Osteocyte (in vitro differentiated cells): Measurements from ENCODE around the gene BCAM. TPM values are rescaled to one million over a fixed set of nuclear protein-coding genes. Genes with fewer than 3 reads are reported as not detected.
A peak's percentile ranks its signal among the peaks of the same experiment; 100 is the strongest.
"Not testable (repeated sequence)": the region's sequence is repeated elsewhere in the genome, so short reads cannot be mapped to it uniquely, and the experiment has no call there.

Experiments used
- DNase-seq: peaks from one replicate; pipeline ENCODE4 v3.0.0; 2021; ENCODE audit warnings: mixed read lengths; ENCODE audit not compliant: unreplicated experiment; ENCODE audit errors: extremely low spot score
- H3K27ac Mint-ChIP-seq: one replicate; pipeline ENCODE4 v1.8.0; 2021; ENCODE audit warnings: mild to moderate bottlenecking, mixed read lengths; ENCODE audit not compliant: unreplicated experiment
- H3K27me3 Mint-ChIP-seq: one replicate; pipeline ENCODE4 v1.8.0; 2021; ENCODE audit warnings: mixed read lengths; ENCODE audit not compliant: unreplicated experiment
- H3K36me3 Mint-ChIP-seq: one replicate; pipeline ENCODE4 v1.8.0; 2021; ENCODE audit warnings: mixed read lengths; ENCODE audit not compliant: unreplicated experiment
- H3K4me1 Mint-ChIP-seq: one replicate; pipeline ENCODE4 v1.8.0; 2021; ENCODE audit warnings: mixed read lengths; ENCODE audit not compliant: unreplicated experiment
- H3K4me3 Mint-ChIP-seq: one replicate; pipeline ENCODE4 v1.8.0; 2021; ENCODE audit warnings: mild to moderate bottlenecking, moderate library complexity, mixed read lengths; ENCODE audit not compliant: unreplicated experiment
- H3K9me3 Mint-ChIP-seq: one replicate; pipeline ENCODE4 v1.8.0; 2021; ENCODE audit warnings: mixed read lengths; ENCODE audit not compliant: unreplicated experiment
- total RNA-seq: library from RNA; stranded (reverse); gene quantifications from 2 replicates; pipeline ENCODE4 v1.2.1, GENCODE V29; 2021
- TF ChIP-seq, protein P1 (sequence below): fragments of 200-600 bp; sonication (generic); IDR thresholded peaks from 2 replicates; pipeline ENCODE4 v1.5.0; 2021; ENCODE audit warnings: antibody characterized with exemption, mild to moderate bottlenecking, moderate library complexity

Gene BCAM
- total RNA-seq, 1 donor from 2014 or later = 8.8 TPM

DNA sequence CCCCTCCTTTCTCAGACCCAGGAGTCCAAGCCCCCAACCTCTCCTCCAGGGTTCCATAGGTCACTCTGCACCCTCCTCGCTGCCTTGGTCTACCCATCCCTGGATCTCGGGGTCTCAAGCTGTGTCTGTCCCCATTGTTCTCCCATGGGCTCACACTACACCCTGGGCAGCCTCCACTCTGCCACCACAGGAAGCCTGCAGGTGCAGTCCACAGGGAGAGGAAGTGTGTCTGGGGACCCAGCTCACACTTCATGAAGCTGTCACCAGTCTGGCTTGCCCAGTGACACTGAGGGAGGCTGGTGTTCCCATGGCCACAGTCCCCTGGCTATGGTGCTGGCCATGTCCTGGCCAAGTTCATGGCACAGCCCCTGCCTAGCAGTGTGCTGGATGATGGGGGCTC, 42.5 kb downstream of the BCAM start:
- peaks cover 9% of the 10 kb centered on the region for H3K36me3 Mint-ChIP-seq
- DNase-seq = no peak
- H3K9me3 Mint-ChIP-seq = no peaks in the 10 kb centered on the region
- peaks cover 41% of the 10 kb centered on the region for H3K4me1 Mint-ChIP-seq
- TF ChIP-seq, protein P1, sequence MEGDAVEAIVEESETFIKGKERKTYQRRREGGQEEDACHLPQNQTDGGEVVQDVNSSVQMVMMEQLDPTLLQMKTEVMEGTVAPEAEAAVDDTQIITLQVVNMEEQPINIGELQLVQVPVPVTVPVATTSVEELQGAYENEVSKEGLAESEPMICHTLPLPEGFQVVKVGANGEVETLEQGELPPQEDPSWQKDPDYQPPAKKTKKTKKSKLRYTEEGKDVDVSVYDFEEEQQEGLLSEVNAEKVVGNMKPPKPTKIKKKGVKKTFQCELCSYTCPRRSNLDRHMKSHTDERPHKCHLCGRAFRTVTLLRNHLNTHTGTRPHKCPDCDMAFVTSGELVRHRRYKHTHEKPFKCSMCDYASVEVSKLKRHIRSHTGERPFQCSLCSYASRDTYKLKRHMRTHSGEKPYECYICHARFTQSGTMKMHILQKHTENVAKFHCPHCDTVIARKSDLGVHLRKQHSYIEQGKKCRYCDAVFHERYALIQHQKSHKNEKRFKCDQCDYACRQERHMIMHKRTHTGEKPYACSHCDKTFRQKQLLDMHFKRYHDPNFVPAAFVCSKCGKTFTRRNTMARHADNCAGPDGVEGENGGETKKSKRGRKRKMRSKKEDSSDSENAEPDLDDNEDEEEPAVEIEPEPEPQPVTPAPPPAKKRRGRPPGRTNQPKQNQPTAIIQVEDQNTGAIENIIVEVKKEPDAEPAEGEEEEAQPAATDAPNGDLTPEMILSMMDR = no peak
- H3K27ac Mint-ChIP-seq = peak overlapping the region; percentile 67
- no peaks in the 10 kb centered on the region for H3K27me3 Mint-ChIP-seq
- H3K4me3 Mint-ChIP-seq = no peak overlapping the region

DNA sequence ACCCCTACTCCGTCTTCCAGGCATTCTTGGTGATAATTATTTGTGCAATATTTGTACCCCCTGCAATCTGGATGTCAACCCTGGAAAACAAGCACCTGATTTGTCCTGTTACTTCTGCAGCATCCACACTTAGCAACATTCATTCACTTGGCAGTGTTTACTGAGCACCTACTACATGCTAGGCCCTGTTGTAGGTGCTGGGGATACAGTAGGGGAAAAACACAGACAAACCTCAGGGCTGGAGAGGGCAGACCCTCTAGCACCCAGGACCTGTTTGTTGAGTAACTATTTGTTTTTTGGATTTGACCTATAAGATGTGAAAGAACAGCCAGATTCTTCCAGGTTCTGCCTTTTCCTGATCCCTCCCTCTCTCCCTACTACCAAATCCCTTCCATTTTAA, 46.7 kb downstream of the BCAM start:
- H3K27me3 Mint-ChIP-seq = no peaks in the 10 kb centered on the region
- H3K4me3 Mint-ChIP-seq = no peak overlapping the region
- peak overlapping the region; percentile 59 for H3K27ac Mint-ChIP-seq
- DNase-seq = no peak
- TF ChIP-seq, protein P1 = no peak
- peaks cover 15% of the 10 kb centered on the region for H3K36me3 Mint-ChIP-seq
- H3K9me3 Mint-ChIP-seq = no peaks in the 10 kb centered on the region
- H3K4me1 Mint-ChIP-seq = peaks cover 29% of the 10 kb centered on the region

DNA sequence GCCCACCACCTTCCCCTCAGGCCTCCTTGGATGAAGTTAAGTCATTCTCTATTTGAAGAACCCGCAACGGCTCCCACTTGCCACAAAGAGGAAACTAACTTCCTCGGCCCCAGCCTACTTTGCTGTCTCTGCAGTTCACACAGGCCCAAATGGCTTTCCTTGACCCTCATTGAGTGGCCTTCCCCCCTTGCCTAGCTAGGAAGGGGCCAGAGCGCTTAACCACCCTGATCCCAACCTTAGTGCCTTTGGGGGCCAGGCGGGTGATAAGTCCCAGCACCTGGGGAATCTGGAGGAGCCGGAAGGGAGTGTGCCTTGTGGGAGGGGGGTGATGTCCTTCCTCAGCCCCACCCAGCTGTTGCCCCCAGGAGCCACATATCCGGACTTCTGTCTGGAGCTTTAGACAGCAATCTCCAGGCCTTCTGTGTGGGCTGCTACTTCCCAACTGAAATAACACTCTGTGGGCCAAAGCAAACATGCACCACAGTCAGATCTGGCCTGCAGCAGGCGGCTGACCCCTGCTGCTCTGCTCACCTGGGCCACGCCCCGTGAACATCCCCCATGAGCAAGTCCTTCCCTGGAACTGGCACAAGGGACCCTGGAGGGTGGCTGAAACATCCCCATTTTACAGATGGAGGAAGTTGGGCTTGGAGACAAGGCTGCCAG, 47.6 kb downstream of the BCAM start:
- no peak for DNase-seq

DNA sequence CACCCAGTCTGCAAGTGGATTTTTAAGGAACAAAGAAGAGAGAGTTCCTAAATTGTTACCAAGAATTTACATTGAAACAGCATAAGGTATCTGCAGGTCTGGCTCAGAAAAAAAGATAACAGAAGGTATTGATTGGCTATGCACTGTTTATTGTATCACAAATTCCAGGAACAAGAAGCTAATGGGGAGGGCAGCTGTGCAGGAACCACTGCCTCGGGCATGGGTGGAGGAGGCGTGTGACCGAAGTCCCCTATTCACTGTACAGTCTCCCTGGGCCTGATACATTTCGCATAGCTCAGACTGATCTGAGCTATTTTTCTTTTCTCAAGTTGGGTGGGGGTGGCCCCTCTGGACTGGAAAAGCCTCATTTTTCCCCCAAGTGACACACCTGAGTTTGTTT, 48.9 kb downstream of the BCAM start:
- no peaks in the 10 kb centered on the region for H3K27me3 Mint-ChIP-seq
- TF ChIP-seq, protein P1 = no peak
- peaks cover 26% of the 10 kb centered on the region for H3K36me3 Mint-ChIP-seq
- no peak overlapping the region for H3K4me3 Mint-ChIP-seq
- no peak overlapping the region for H3K27ac Mint-ChIP-seq
- no peak for DNase-seq
- H3K4me1 Mint-ChIP-seq = peaks cover 24% of the 10 kb centered on the region
- H3K9me3 Mint-ChIP-seq = no peaks in the 10 kb centered on the region

More for the DNA sequence above, 47.6 kb downstream of the BCAM start:
- H3K27me3 Mint-ChIP-seq = no peaks in the 10 kb centered on the region
- no peak overlapping the region for H3K4me3 Mint-ChIP-seq
- peaks cover 29% of the 10 kb centered on the region for H3K4me1 Mint-ChIP-seq
- peaks cover 24% of the 10 kb centered on the region for H3K36me3 Mint-ChIP-seq
- H3K27ac Mint-ChIP-seq = peak overlapping the region; percentile 59
- TF ChIP-seq, protein P1 = no peak
- no peaks in the 10 kb centered on the region for H3K9me3 Mint-ChIP-seq

DNA sequence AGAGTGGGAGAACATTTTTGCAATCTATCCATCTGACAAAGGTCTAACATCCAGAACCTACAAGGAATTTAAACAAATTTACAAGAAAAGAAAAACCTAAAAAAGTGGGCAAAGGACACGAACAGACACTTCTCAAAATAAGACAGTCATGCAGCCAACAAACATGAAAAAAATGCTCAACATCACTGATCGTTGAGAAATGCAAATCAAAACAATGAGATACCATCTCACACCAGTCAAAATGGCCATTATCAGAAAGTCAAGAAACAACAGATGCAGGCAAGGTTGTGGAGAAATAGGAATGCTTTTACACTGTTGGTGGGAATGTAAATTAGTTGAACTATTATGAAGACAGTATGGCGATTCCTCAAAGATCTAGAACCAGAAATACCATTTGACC, 52.7 kb downstream of the BCAM start:
- Mint-ChIP-seq H3K36me3 (peaks cover 29% of the 10 kb centered on the region), H3K4me1 (peaks cover 13% of the 10 kb centered on the region)
- not testable (repeated sequence) for H3K27me3 Mint-ChIP-seq, H3K27ac Mint-ChIP-seq, H3K9me3 Mint-ChIP-seq, DNase-seq, H3K4me3 Mint-ChIP-seq
